CD8-positive, alpha-beta memory T cell (primary cell): Measurements from ENCODE around the gene CAB39. TPM values are rescaled to one million over a fixed set of nuclear protein-coding genes. Genes with fewer than 3 reads are reported as not detected.

Experiments used
- CTCF ChIA-PET: fragments of 350-600 bp; sonication (Branson Sonifier 250); formaldehyde crosslinking; loops from one replicate; lab custom pipeline; 2021; ENCODE audit warnings: antibody characterized with exemption; lab: Charles Lee
- POLR2A ChIA-PET: fragments of 350-600 bp; sonication (Branson Sonifier 250); formaldehyde crosslinking; loops from one replicate; lab custom pipeline; 2021; ENCODE audit warnings: antibody characterized with exemption; lab: Charles Lee
- DNase-seq, 5 donors: peaks; one replicate each; pipeline versions ENCODE4 v3.0.0 to v3.0.0-alpha.2; 2020 to 2022; ENCODE audit warnings: mixed read lengths in 1 of 5
- H3K27ac ChIP-seq: one replicate; pipeline ENCODE4 v1.7.0; 2013; ENCODE audit warnings: low read depth, mild to moderate bottlenecking, low read length, moderate library complexity
- H3K27me3 ChIP-seq: 2 replicates; pipeline ENCODE4 v1.7.0; 2013; ENCODE audit warnings: low read length, mild to moderate bottlenecking; ENCODE audit not compliant: insufficient read depth, poor library complexity, severe bottlenecking
- H3K36me3 ChIP-seq: 2 replicates; pipeline ENCODE4 v1.7.0; 2013; ENCODE audit warnings: mild to moderate bottlenecking, low read length, moderate library complexity; ENCODE audit not compliant: insufficient read depth
- H3K4me1 ChIP-seq: 2 replicates; pipeline ENCODE4 v1.7.0; 2013; ENCODE audit warnings: mild to moderate bottlenecking, low read length, moderate library complexity; ENCODE audit not compliant: insufficient read depth
- H3K4me3 ChIP-seq: 2 replicates; pipeline ENCODE4 v1.7.0; 2013; ENCODE audit warnings: mild to moderate bottlenecking, low read length
- H3K9me3 ChIP-seq: 2 replicates; pipeline ENCODE4 v1.7.0; 2013; ENCODE audit warnings: mild to moderate bottlenecking, low read length
- H3K27ac Mint-ChIP-seq, 8 donors: one replicate each; pipeline ENCODE4 v1.8.0; 2020 to 2021; ENCODE audit warnings: mixed read lengths in 8 of 8, mild to moderate bottlenecking in 6 of 8, inconsistent platforms in 3 of 8, moderate library complexity in 3 of 8
- H3K27me3 Mint-ChIP-seq, 2 donors: one replicate each; pipeline ENCODE4 v1.8.0; 2020 to 2021; ENCODE audit warnings: mixed read lengths in 2 of 2, mild to moderate bottlenecking in 1 of 2, moderate library complexity in 1 of 2
- H3K36me3 Mint-ChIP-seq, 3 donors: one replicate each; pipeline ENCODE4 v1.8.0; 2020 to 2021; ENCODE audit warnings: mixed read lengths in 3 of 3, inconsistent platforms in 1 of 3, mild to moderate bottlenecking in 1 of 3
- H3K4me1 Mint-ChIP-seq, 3 donors: one replicate each; pipeline ENCODE4 v1.8.0; 2020 to 2021; ENCODE audit warnings: mixed read lengths in 3 of 3, inconsistent platforms in 1 of 3, mild to moderate bottlenecking in 1 of 3
- H3K4me3 Mint-ChIP-seq, 7 donors: one replicate each; pipeline ENCODE4 v1.8.0; 2020 to 2021; ENCODE audit warnings: mixed read lengths in 7 of 7, mild to moderate bottlenecking in 6 of 7, moderate library complexity in 4 of 7, inconsistent platforms in 2 of 7
- H3K9me3 Mint-ChIP-seq, 5 donors: one replicate each; pipeline ENCODE4 v1.8.0; 2020 to 2022; ENCODE audit warnings: mixed read lengths in 5 of 5, mild to moderate bottlenecking in 3 of 5, moderate library complexity in 2 of 5, inconsistent platforms in 1 of 5
- polyA plus RNA-seq: library from polyadenylated mRNA; unstranded; fragments of 300-500 nt; fragmentation: Illumina TruSeq; gene quantifications from one replicate; pipeline ENCODE4 v1.2.3, GENCODE V29; 2021
- total RNA-seq, 2 experiments: library from RNA; stranded (reverse); gene quantifications; one replicate each; pipeline ENCODE4 v1.2.3, GENCODE V29; 2021

The CAB39 gene
- total and polyA plus RNA-seq, 3 experiments from 2014 or later, result 80.8 to 147 (median 136) TPM

- CTCF ChIA-PET, result interaction anchor here (1.3 kb wide), 1 partner anchor 9 kb away, joined by 3 read pairs; no protein-coding TSS in a partner anchor
- Histone ChIP-seq H3K4me1 (peaks cover 51% of the 10 kb centered on the region), H3K27ac (no peak overlapping the region), H3K27me3 (no peaks in the 10 kb centered on the region), H3K4me3 (no peak overlapping the region), H3K9me3 (no peaks in the 10 kb centered on the region), H3K36me3 (no peaks in the 10 kb centered on the region)
- no peak overlapping the region for H3K4me3 Mint-ChIP-seq
- H3K27ac Mint-ChIP-seq, result peak overlapping the region in 3 of 8 donors; percentile 6 to 68 (median 50)
- H3K36me3 Mint-ChIP-seq, result peaks cover 0 to 22% (median 2%) of the 10 kb centered on the region in 3 donors
- DNase-seq, result no peak
- peaks cover 80 to 95% (median 91%) of the 10 kb centered on the region in 3 donors for H3K4me1 Mint-ChIP-seq
- H3K9me3 Mint-ChIP-seq, result no peaks in the 10 kb centered on the region
- H3K27me3 Mint-ChIP-seq, result no peaks in the 10 kb centered on the region
- POLR2A ChIA-PET, result no interaction called here
Measured at GRCh38 chr2:230754200-230754599, 41.6 kb downstream of the CAB39 start.

- H3K27ac Mint-ChIP-seq, result peak overlapping the region in 7 of 8 donors; percentile 12 to 65 (median 51)
- H3K27me3 Mint-ChIP-seq, result no peaks in the 10 kb centered on the region
- Histone ChIP-seq H3K4me3 (no peak overlapping the region), H3K9me3 (no peaks in the 10 kb centered on the region), H3K27ac (no peak overlapping the region), H3K27me3 (no peaks in the 10 kb centered on the region), H3K36me3 (peaks cover 15% of the 10 kb centered on the region), H3K4me1 (peaks cover 49% of the 10 kb centered on the region)
- ChIA-PET POLR2A (interaction anchor here (1.5 kb wide), 1 partner anchor 24 kb away, joined by 3 read pairs; no protein-coding TSS in a partner anchor), CTCF (interaction anchor here (0.7 kb wide), 1 partner anchor 9 kb away, joined by 3 read pairs; no protein-coding TSS in a partner anchor)
- DNase-seq, result no peak
- peak overlapping the region in 4 of 7 donors; percentile 15 to 80 (median 26) for H3K4me3 Mint-ChIP-seq
- no peaks in the 10 kb centered on the region for H3K9me3 Mint-ChIP-seq
- peaks cover 6 to 41% (median 10%) of the 10 kb centered on the region in 3 donors for H3K36me3 Mint-ChIP-seq
- peaks cover 65 to 80% (median 78%) of the 10 kb centered on the region in 3 donors for H3K4me1 Mint-ChIP-seq
Measured at GRCh38 chr2:230757476-230757875, 44.8 kb downstream of the CAB39 start.

- CTCF ChIA-PET, result no interaction called here
- Histone ChIP-seq H3K9me3 (no peaks in the 10 kb centered on the region), H3K4me3 (no peak overlapping the region), H3K4me1 (peaks cover 43% of the 10 kb centered on the region), H3K27ac (no peak overlapping the region), H3K36me3 (peaks cover 15% of the 10 kb centered on the region), H3K27me3 (no peaks in the 10 kb centered on the region)
- Mint-ChIP-seq H3K4me3 (peak overlapping the region in 5 of 7 donors; percentile 1 to 53 (median 35)), H3K36me3 (peaks cover 6 to 45% (median 12%) of the 10 kb centered on the region in 3 donors), H3K4me1 (peaks cover 60 to 71% (median 70%) of the 10 kb centered on the region in 3 donors), H3K9me3 (no peaks in the 10 kb centered on the region), H3K27ac (peak overlapping the region in 7 of 8 donors; percentile 48 to 76 (median 63)), H3K27me3 (no peaks in the 10 kb centered on the region)
- DNase-seq, result no peak
- POLR2A ChIA-PET, result no interaction called here
Measured at GRCh38 chr2:230758566-230759480, 46.2 kb downstream of the CAB39 start.

- H3K4me1 Mint-ChIP-seq, result peaks cover 57 to 66% (median 63%) of the 10 kb centered on the region in 3 donors
- peaks cover 15% of the 10 kb centered on the region for H3K36me3 ChIP-seq
- no peaks in the 10 kb centered on the region for H3K27me3 ChIP-seq
- H3K27me3 Mint-ChIP-seq, result no peaks in the 10 kb centered on the region
- ChIA-PET CTCF (no interaction called here), POLR2A (no interaction called here)
- no peak for DNase-seq
- H3K27ac ChIP-seq, result peak overlapping the region; percentile 9
- H3K9me3 Mint-ChIP-seq, result no peaks in the 10 kb centered on the region
- H3K4me1 ChIP-seq, result peaks cover 41% of the 10 kb centered on the region
- H3K4me3 Mint-ChIP-seq, result peak overlapping the region in 2 of 7 donors; percentile 31 to 67
- no peak overlapping the region for H3K4me3 ChIP-seq
- H3K36me3 Mint-ChIP-seq, result peaks cover 6 to 53% (median 12%) of the 10 kb centered on the region in 3 donors
- H3K27ac Mint-ChIP-seq, result peak overlapping the region in 6 of 8 donors; percentile 20 to 84 (median 62)
- H3K9me3 ChIP-seq, result no peaks in the 10 kb centered on the region
Measured at GRCh38 chr2:230759481-230760167, 47.0 kb downstream of the CAB39 start.

- Mint-ChIP-seq H3K36me3 (peaks cover 10 to 66% (median 14%) of the 10 kb centered on the region in 3 donors), H3K4me3 (no peak overlapping the region), H3K4me1 (peaks cover 44 to 61% (median 59%) of the 10 kb centered on the region in 3 donors), H3K27me3 (no peaks in the 10 kb centered on the region), H3K27ac (no peak overlapping the region), H3K9me3 (no peaks in the 10 kb centered on the region)
- no peaks in the 10 kb centered on the region for H3K9me3 ChIP-seq
- peaks cover 15% of the 10 kb centered on the region for H3K36me3 ChIP-seq
- H3K4me3 ChIP-seq, result no peak overlapping the region
- CTCF ChIA-PET, result interaction anchor here (0.8 to 1.1 kb wide), 6 partner anchors 17 to 48 kb away, joined by 3 to 7 read pairs (median 3); no protein-coding TSS in a partner anchor
- POLR2A ChIA-PET, result interaction anchor here (0.9 kb wide), 1 partner anchor 32 kb away, joined by 3 read pairs; no protein-coding TSS in a partner anchor
- no peak overlapping the region for H3K27ac ChIP-seq
- H3K27me3 ChIP-seq, result no peaks in the 10 kb centered on the region
- DNase-seq, result no peak
- peaks cover 28% of the 10 kb centered on the region for H3K4me1 ChIP-seq
Measured at GRCh38 chr2:230761704-230762103, 49.1 kb downstream of the CAB39 start.

- peaks cover 15% of the 10 kb centered on the region for H3K36me3 ChIP-seq
- H3K27ac ChIP-seq, result no peak overlapping the region
- H3K27me3 Mint-ChIP-seq, result no peaks in the 10 kb centered on the region
- H3K4me1 ChIP-seq, result peaks cover 23% of the 10 kb centered on the region
- peaks cover 10 to 73% (median 18%) of the 10 kb centered on the region in 3 donors for H3K36me3 Mint-ChIP-seq
- H3K9me3 Mint-ChIP-seq, result no peaks in the 10 kb centered on the region
- H3K4me1 Mint-ChIP-seq, result peaks cover 43 to 61% (median 59%) of the 10 kb centered on the region in 3 donors
- no peaks in the 10 kb centered on the region for H3K9me3 ChIP-seq
- peak overlapping the region in 2 of 8 donors; percentile 11 to 56 for H3K27ac Mint-ChIP-seq
- CTCF ChIA-PET, result interaction anchor here (0.8 to 1.2 kb wide), 9 partner anchors 16 to 93 kb away, joined by 3 to 7 read pairs (median 3); no protein-coding TSS in a partner anchor
- H3K4me3 ChIP-seq, result no peak overlapping the region
- POLR2A ChIA-PET, result interaction anchor here (0.9 kb wide), 1 partner anchor 31 kb away, joined by 3 read pairs; no protein-coding TSS in a partner anchor
- no peaks in the 10 kb centered on the region for H3K27me3 ChIP-seq
- no peak overlapping the region for H3K4me3 Mint-ChIP-seq
- DNase-seq, result peak in 2 of 5 donors; percentile 25 to 56
Measured at GRCh38 chr2:230762317-230762896, 49.8 kb downstream of the CAB39 start.

GRCh38 chr2:230764346-230764745, 51.7 kb downstream of the CAB39 start:
- ChIA-PET CTCF (interaction anchor here (1.7 kb wide), 2 partner anchors 34 to 52 kb away, joined by 3 to 7 read pairs; partner anchors contain the start of gene CAB39), POLR2A (no interaction called here)
- Histone ChIP-seq H3K4me1 (peaks cover 5% of the 10 kb centered on the region), H3K4me3 (no peak overlapping the region), H3K36me3 (peaks cover 15% of the 10 kb centered on the region), H3K9me3 (no peaks in the 10 kb centered on the region), H3K27ac (no peak overlapping the region), H3K27me3 (no peaks in the 10 kb centered on the region)
- Mint-ChIP-seq H3K4me3 (no peak overlapping the region), H3K27me3 (no peaks in the 10 kb centered on the region), H3K4me1 (peaks cover 41 to 61% (median 58%) of the 10 kb centered on the region in 3 donors), H3K9me3 (no peaks in the 10 kb centered on the region), H3K27ac (no peak overlapping the region), H3K36me3 (peaks cover 10 to 86% (median 31%) of the 10 kb centered on the region in 3 donors)
- DNase-seq, result no peak
